H1 (cell line): ENCODE measurements around the gene SKA1. TPM values are rescaled to one million over a fixed set of nuclear protein-coding genes. Genes with fewer than 3 reads are reported as not detected.

Experiments
- BRCA1 ChIP-seq: IDR thresholded peaks from 2 replicates; pipeline ENCODE4 v1.6.1; 2012; ENCODE audit warnings: low read depth, low read length, improper control_type of control experiment
- NRF1 ChIP-seq: IDR thresholded peaks from 2 replicates; pipeline ENCODE4 v1.6.1; 2011; ENCODE audit warnings: mild to moderate bottlenecking, low read depth, low read length, improper control_type of control experiment
- RNF2 ChIP-seq: fragments of 200-900, 300-1000 bp; sonication (generic); IDR thresholded peaks from 2 replicates; pipeline ENCODE4 v1.7.1; 2016; ENCODE audit warnings: borderline replicate concordance, low read depth, mild to moderate bottlenecking, antibody characterized with exemption, low read length; ENCODE audit not compliant: poor library complexity, severe bottlenecking; ENCODE audit errors: missing control alignments
- TEAD4 ChIP-seq: IDR thresholded peaks from 2 replicates; pipeline ENCODE4 v1.6.1; 2012; ENCODE audit warnings: low read depth, low read length, inconsistent platforms, mixed read lengths
- polyA plus RNA-seq, 7 experiments: library from polyadenylated mRNA; depleted of rRNA in 3 of 7; stranded (reverse) in 5 of 7; unstranded in 2 of 7; fragments of >200 nt in 5 of 7; fragments of 200-250 nt in 2 of 7; gene quantifications; 1 replicate in 5 of 7; 2 replicates in 1 of 7; 4 replicates in 1 of 7; pipeline versions ENCODE4 v1.2.1 to v1.2.3, GENCODE V29; 2011 to 2013; ENCODE audit warnings: missing spikeins in 2 of 7, mixed read lengths in 2 of 7
- total RNA-seq: library from RNA; stranded (reverse); fragmentation: NEBNext Ultra II Directional; extraction: Animal tissue kit (Norgen Biotek cat#: 25700); gene quantifications from 2 replicates; pipeline ENCODE4 v1.2.1, GENCODE V29; 2021
- TF ChIP-seq, protein P1 (sequence below): fragments of 300-600 bp; sonication (generic); IDR thresholded peaks from 2 replicates; pipeline ENCODE4 v1.7.1; 2012; ENCODE audit warnings: low read length, moderate library complexity, mild to moderate bottlenecking, inconsistent platforms; ENCODE audit not compliant: insufficient replicate concordance
- TF ChIP-seq, protein P2 (sequence below): IDR thresholded peaks from 2 replicates; pipeline ENCODE4 v1.6.1; 2012; ENCODE audit warnings: inconsistent platforms
- TF ChIP-seq, protein P3 (sequence below): IDR thresholded peaks from 2 replicates; pipeline ENCODE4 v1.6.1; 2011; ENCODE audit warnings: low read length, improper control_type of control experiment

Gene SKA1
- total and polyA plus RNA-seq, 2 of the 8 experiments (the other 6 are each of a cell fraction or from before 2014, with no cell fraction given): 8.6 to 22.9 TPM

DNA sequence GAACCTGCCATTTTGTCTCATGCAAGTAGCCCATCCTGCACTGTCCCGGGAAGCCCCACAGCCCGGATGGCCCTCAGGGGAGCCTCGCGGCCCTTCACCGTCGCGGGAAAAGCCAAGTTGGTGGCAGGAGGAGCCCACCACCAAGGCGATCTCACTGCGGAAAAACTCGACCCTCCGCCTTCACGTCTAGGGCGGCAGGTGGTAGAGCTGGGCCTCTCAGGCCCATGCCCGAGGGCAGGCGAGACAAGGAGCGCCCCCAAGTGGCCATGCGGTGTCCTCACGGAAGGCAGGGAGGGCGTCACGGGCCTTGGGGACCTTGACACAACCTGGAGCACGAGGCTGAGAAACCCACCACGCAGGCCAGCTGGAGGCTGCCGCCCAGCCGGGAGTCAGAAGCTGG, 34.8 kb upstream of the SKA1 start (continued):
- TF ChIP-seq, protein P1, sequence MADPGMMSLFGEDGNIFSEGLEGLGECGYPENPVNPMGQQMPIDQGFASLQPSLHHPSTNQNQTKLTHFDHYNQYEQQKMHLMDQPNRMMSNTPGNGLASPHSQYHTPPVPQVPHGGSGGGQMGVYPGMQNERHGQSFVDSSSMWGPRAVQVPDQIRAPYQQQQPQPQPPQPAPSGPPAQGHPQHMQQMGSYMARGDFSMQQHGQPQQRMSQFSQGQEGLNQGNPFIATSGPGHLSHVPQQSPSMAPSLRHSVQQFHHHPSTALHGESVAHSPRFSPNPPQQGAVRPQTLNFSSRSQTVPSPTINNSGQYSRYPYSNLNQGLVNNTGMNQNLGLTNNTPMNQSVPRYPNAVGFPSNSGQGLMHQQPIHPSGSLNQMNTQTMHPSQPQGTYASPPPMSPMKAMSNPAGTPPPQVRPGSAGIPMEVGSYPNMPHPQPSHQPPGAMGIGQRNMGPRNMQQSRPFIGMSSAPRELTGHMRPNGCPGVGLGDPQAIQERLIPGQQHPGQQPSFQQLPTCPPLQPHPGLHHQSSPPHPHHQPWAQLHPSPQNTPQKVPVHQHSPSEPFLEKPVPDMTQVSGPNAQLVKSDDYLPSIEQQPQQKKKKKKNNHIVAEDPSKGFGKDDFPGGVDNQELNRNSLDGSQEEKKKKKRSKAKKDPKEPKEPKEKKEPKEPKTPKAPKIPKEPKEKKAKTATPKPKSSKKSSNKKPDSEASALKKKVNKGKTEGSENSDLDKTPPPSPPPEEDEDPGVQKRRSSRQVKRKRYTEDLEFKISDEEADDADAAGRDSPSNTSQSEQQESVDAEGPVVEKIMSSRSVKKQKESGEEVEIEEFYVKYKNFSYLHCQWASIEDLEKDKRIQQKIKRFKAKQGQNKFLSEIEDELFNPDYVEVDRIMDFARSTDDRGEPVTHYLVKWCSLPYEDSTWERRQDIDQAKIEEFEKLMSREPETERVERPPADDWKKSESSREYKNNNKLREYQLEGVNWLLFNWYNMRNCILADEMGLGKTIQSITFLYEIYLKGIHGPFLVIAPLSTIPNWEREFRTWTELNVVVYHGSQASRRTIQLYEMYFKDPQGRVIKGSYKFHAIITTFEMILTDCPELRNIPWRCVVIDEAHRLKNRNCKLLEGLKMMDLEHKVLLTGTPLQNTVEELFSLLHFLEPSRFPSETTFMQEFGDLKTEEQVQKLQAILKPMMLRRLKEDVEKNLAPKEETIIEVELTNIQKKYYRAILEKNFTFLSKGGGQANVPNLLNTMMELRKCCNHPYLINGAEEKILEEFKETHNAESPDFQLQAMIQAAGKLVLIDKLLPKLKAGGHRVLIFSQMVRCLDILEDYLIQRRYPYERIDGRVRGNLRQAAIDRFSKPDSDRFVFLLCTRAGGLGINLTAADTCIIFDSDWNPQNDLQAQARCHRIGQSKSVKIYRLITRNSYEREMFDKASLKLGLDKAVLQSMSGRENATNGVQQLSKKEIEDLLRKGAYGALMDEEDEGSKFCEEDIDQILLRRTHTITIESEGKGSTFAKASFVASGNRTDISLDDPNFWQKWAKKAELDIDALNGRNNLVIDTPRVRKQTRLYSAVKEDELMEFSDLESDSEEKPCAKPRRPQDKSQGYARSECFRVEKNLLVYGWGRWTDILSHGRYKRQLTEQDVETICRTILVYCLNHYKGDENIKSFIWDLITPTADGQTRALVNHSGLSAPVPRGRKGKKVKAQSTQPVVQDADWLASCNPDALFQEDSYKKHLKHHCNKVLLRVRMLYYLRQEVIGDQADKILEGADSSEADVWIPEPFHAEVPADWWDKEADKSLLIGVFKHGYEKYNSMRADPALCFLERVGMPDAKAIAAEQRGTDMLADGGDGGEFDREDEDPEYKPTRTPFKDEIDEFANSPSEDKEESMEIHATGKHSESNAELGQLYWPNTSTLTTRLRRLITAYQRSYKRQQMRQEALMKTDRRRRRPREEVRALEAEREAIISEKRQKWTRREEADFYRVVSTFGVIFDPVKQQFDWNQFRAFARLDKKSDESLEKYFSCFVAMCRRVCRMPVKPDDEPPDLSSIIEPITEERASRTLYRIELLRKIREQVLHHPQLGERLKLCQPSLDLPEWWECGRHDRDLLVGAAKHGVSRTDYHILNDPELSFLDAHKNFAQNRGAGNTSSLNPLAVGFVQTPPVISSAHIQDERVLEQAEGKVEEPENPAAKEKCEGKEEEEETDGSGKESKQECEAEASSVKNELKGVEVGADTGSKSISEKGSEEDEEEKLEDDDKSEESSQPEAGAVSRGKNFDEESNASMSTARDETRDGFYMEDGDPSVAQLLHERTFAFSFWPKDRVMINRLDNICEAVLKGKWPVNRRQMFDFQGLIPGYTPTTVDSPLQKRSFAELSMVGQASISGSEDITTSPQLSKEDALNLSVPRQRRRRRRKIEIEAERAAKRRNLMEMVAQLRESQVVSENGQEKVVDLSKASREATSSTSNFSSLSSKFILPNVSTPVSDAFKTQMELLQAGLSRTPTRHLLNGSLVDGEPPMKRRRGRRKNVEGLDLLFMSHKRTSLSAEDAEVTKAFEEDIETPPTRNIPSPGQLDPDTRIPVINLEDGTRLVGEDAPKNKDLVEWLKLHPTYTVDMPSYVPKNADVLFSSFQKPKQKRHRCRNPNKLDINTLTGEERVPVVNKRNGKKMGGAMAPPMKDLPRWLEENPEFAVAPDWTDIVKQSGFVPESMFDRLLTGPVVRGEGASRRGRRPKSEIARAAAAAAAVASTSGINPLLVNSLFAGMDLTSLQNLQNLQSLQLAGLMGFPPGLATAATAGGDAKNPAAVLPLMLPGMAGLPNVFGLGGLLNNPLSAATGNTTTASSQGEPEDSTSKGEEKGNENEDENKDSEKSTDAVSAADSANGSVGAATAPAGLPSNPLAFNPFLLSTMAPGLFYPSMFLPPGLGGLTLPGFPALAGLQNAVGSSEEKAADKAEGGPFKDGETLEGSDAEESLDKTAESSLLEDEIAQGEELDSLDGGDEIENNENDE: no peak
- no peak for TF ChIP-seq BRCA1
- TF ChIP-seq TEAD4: no peak
- TF ChIP-seq NRF1: no peak
- TF ChIP-seq RNF2: no peak
- TF ChIP-seq, protein P2, sequence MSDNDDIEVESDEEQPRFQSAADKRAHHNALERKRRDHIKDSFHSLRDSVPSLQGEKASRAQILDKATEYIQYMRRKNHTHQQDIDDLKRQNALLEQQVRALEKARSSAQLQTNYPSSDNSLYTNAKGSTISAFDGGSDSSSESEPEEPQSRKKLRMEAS: peak; percentile 86
- TF ChIP-seq, protein P3, sequence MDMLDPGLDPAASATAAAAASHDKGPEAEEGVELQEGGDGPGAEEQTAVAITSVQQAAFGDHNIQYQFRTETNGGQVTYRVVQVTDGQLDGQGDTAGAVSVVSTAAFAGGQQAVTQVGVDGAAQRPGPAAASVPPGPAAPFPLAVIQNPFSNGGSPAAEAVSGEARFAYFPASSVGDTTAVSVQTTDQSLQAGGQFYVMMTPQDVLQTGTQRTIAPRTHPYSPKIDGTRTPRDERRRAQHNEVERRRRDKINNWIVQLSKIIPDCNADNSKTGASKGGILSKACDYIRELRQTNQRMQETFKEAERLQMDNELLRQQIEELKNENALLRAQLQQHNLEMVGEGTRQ: no peak
